GM23338 (cell line): ENCODE results near the gene IL1RAPL2. TPM values are rescaled to one million over a fixed set of nuclear protein-coding genes. Genes with fewer than 3 reads are reported as not detected.

Experiments
- ATAC-seq: fragments of 200-7000 bp; cut with Tn5 transposase; 3 replicates; pipeline ENCODE4 v1.9.1; 2020
- DNase-seq: peaks from one replicate; pipeline ENCODE4 v3.0.0-alpha.2; 2015; ENCODE audit warnings: low spot score
- H2AFZ ChIP-seq: fragments of 200-600 bp; sonication (generic); 2 replicates; pipeline ENCODE4 v1.8.0; 2016; ENCODE audit warnings: antibody characterized with exemption, mild to moderate bottlenecking, moderate library complexity
- H3F3A ChIP-seq: fragments of 200-600 bp; sonication (generic); replicated peaks from 2 replicates; pipeline ENCODE4 v1.8.0; 2017; ENCODE audit warnings: antibody characterized with exemption, mixed run types, low read depth
- H3K27ac ChIP-seq: fragments of 200-600 bp; sonication (generic); 2 replicates; pipeline ENCODE4 v1.6.1; 2016; ENCODE audit warnings: low read depth
- H3K27me3 ChIP-seq: fragments of 200-600 bp; sonication (generic); 2 replicates; pipeline ENCODE4 v1.8.0; 2016; ENCODE audit warnings: mild to moderate bottlenecking, mixed run types, moderate library complexity; ENCODE audit not compliant: insufficient read depth
- H3K36me3 ChIP-seq: fragments of 200-600 bp; sonication (generic); 2 replicates; pipeline ENCODE4 v1.8.0; 2016; ENCODE audit warnings: mild to moderate bottlenecking; ENCODE audit not compliant: insufficient read depth
- H3K4me1 ChIP-seq: fragments of 200-600 bp; sonication (generic); 2 replicates; pipeline ENCODE4 v1.8.0; 2016; ENCODE audit warnings: mild to moderate bottlenecking, moderate library complexity; ENCODE audit not compliant: insufficient read depth
- H3K4me2 ChIP-seq: fragments of 200-600 bp; sonication (generic); 2 replicates; pipeline ENCODE4 v1.7.1; 2017; ENCODE audit warnings: mixed run types
- H3K4me3 ChIP-seq: fragments of 200-600 bp; sonication (generic); 2 replicates; pipeline ENCODE4 v1.6.1; 2016; ENCODE audit warnings: mixed run types
- H3K79me2 ChIP-seq: fragments of 200-600 bp; sonication (generic); replicated peaks from 2 replicates; pipeline ENCODE4 v1.8.0; 2017; ENCODE audit warnings: mild to moderate bottlenecking; ENCODE audit not compliant: insufficient read depth
- H3K9me2 ChIP-seq: fragments of 200-600 bp; sonication (generic); 2 replicates; pipeline ENCODE4 v1.8.0; 2017; ENCODE audit not compliant: insufficient read depth
- H4K20me1 ChIP-seq: fragments of 200-600 bp; sonication (generic); replicated peaks from 2 replicates; pipeline ENCODE4 v1.8.0; 2017; ENCODE audit warnings: mild to moderate bottlenecking; ENCODE audit not compliant: insufficient read depth
- H3K27ac Mint-ChIP-seq: 2 replicates; pipeline ENCODE4 v1.8.0; 2020; ENCODE audit warnings: inconsistent platforms, mild to moderate bottlenecking, moderate library complexity, mixed read lengths
- H3K27me3 Mint-ChIP-seq: 3 replicates; pipeline ENCODE4 v1.8.0; 2022; ENCODE audit warnings: low read depth, mild to moderate bottlenecking, moderate library complexity, mixed read lengths, inconsistent platforms; ENCODE audit not compliant: insufficient read depth, poor library complexity
- H3K36me3 Mint-ChIP-seq: 3 replicates; pipeline ENCODE4 v1.8.0; 2021; ENCODE audit warnings: low read depth, mild to moderate bottlenecking, inconsistent platforms, moderate library complexity, mixed read lengths
- H3K4me1 Mint-ChIP-seq: 3 replicates; pipeline ENCODE4 v1.8.0; 2020; ENCODE audit warnings: mild to moderate bottlenecking, inconsistent platforms, mixed read lengths
- H3K4me3 Mint-ChIP-seq: 3 replicates; pipeline ENCODE4 v1.8.0; 2021; ENCODE audit warnings: moderate library complexity, mild to moderate bottlenecking, inconsistent platforms, mixed read lengths
- H3K9me3 Mint-ChIP-seq: 3 replicates; pipeline ENCODE4 v1.8.0; 2020; ENCODE audit warnings: moderate library complexity, mild to moderate bottlenecking, inconsistent platforms, mixed read lengths
- EZH2phosphoT487 ChIP-seq: fragments of 200-600 bp; sonication (generic); IDR thresholded peaks from one replicate; pipeline ENCODE4 v1.8.1; 2018; ENCODE audit warnings: antibody characterized with exemption; ENCODE audit not compliant: unreplicated experiment
- ZNF114 ChIP-seq: fragments of 250-450 bp; sonication (Bioruptor Pico); IDR thresholded peaks from 2 replicates; pipeline ENCODE4 v1.5.0; 2020; ENCODE audit warnings: mild to moderate bottlenecking, moderate library complexity
- ZNF331 ChIP-seq: fragments of 250-450 bp; sonication (Bioruptor Pico); IDR thresholded peaks from 2 replicates; pipeline ENCODE4 v1.5.0; 2020; ENCODE audit warnings: low read depth, mild to moderate bottlenecking, moderate library complexity
- polyA plus RNA-seq: library from polyadenylated mRNA; unstranded; fragments of >200 nt; fragmentation: Nextera tagmentation; extraction: Ambion mirVana; gene quantifications from 2 replicates; pipeline ENCODE4 v1.2.1, GENCODE V29; 2016
- total RNA-seq: library from RNA; depleted of rRNA; stranded (reverse); fragments of >200 nt; shearing (Covaris generic); gene quantifications from 2 replicates; pipeline ENCODE4 v1.2.3, GENCODE V29; 2014
- TF ChIP-seq, protein P1 (sequence below): IDR thresholded peaks from one replicate; pipeline ENCODE4 v1.6.1; 2018; ENCODE audit warnings: antibody characterized with exemption; ENCODE audit not compliant: unreplicated experiment
- TF ChIP-seq, protein P2 (sequence below): IDR thresholded peaks from 2 replicates; pipeline ENCODE4 v1.6.1; 2016; ENCODE audit warnings: antibody characterized with exemption

IL1RAPL2 gene
- total and polyA plus RNA-seq, 2 experiments from 2014 or later = 0.80 to 0.94 TPM

DNA sequence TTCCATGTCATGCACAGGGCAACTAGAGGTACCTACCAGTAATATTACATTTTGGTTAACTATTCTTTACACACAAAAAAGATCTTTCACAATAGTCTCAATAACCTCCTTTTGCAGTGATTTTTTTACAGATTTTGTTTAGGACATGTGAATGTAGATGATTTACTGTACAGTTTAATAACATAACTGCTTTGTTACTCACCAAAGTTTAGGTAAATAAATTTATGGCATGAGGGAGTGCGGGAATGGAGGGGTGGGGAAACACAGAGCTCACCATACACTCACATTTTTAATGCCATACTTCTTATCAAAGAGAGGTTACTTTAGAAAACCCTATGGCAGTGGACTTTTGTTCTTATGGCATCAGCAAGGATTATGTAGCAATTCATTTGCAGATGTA is 747.6 kb downstream of the IL1RAPL2 start:
- Mint-ChIP-seq H3K4me1 (no peaks in the 10 kb centered on the region), H3K27ac (no peak overlapping the region), H3K9me3 (no peaks in the 10 kb centered on the region), H3K27me3 (no peaks in the 10 kb centered on the region), H3K4me3 (no peak overlapping the region), H3K36me3 (no peaks in the 10 kb centered on the region)
- H3K36me3 ChIP-seq = no peaks in the 10 kb centered on the region
- no peaks in the 10 kb centered on the region for H3K9me2 ChIP-seq
- H3K27me3 ChIP-seq = no peaks in the 10 kb centered on the region
- DNase-seq (no peak), ATAC-seq (no peak)
- TF ChIP-seq ZNF331 = no peak
- no peaks in the 10 kb centered on the region for H3K4me1 ChIP-seq
- H3K4me3 ChIP-seq = no peak overlapping the region
- no peak overlapping the region for H3K4me2 ChIP-seq
- no peak overlapping the region for H2AFZ ChIP-seq
- no peak overlapping the region for H3K27ac ChIP-seq
- H3F3A ChIP-seq = no peaks in the 10 kb centered on the region
- H4K20me1 ChIP-seq = no peaks in the 10 kb centered on the region
- no peaks in the 10 kb centered on the region for H3K79me2 ChIP-seq

DNA sequence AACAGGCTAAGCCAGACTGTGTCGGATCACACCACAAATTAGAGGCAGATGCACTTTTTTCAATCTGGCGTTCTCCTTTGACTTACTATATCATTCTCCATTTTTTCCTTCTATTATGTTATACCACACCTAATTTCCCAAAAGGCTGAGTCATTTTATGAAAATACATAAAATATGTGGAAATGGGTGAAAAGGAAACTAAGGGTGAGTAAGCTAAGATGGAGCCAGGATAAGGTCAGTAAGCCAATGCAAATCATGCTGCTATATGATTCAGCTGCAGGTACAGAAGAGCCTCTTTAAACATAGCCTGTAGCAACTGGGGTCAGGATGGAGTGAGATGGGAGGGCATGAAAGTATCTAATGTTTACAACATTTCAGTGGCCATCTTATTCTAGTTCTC is 748.5 kb downstream of the IL1RAPL2 start:
- H3K36me3 Mint-ChIP-seq = no peaks in the 10 kb centered on the region
- no peaks in the 10 kb centered on the region for H3K27me3 Mint-ChIP-seq

DNA sequence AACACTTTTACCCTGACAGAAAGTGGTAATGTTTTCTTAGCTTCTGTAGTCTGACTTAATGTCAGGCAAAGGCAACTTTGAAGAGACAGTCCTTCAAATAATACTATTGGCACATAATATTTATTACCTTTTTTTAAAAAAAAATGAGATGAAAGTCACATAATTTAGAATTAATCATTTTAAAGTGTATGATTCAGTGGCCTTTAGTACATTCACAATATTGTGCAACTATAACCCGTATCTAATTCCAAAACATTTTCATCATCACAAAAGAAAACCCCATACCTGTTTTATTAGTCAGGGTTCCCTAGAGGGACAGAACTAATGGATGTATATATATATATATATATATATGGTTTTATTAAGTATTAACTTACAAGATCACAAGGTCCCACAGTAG is 749.2 kb downstream of the IL1RAPL2 start:
- H2AFZ ChIP-seq = no peak overlapping the region

More for the DNA sequence above, 748.5 kb downstream of the IL1RAPL2 start:
- H3K4me1 Mint-ChIP-seq = no peaks in the 10 kb centered on the region
- Histone ChIP-seq H3K4me1 (no peaks in the 10 kb centered on the region), H3K4me2 (no peak overlapping the region), H2AFZ (no peak overlapping the region), H3K9me2 (no peaks in the 10 kb centered on the region), H3K27ac (no peak overlapping the region), H3K36me3 (no peaks in the 10 kb centered on the region), H3F3A (no peaks in the 10 kb centered on the region), H3K79me2 (no peaks in the 10 kb centered on the region), H4K20me1 (no peaks in the 10 kb centered on the region), H3K27me3 (no peaks in the 10 kb centered on the region), H3K4me3 (no peak overlapping the region)
- no peak overlapping the region for H3K27ac Mint-ChIP-seq
- TF ChIP-seq, protein P1, sequence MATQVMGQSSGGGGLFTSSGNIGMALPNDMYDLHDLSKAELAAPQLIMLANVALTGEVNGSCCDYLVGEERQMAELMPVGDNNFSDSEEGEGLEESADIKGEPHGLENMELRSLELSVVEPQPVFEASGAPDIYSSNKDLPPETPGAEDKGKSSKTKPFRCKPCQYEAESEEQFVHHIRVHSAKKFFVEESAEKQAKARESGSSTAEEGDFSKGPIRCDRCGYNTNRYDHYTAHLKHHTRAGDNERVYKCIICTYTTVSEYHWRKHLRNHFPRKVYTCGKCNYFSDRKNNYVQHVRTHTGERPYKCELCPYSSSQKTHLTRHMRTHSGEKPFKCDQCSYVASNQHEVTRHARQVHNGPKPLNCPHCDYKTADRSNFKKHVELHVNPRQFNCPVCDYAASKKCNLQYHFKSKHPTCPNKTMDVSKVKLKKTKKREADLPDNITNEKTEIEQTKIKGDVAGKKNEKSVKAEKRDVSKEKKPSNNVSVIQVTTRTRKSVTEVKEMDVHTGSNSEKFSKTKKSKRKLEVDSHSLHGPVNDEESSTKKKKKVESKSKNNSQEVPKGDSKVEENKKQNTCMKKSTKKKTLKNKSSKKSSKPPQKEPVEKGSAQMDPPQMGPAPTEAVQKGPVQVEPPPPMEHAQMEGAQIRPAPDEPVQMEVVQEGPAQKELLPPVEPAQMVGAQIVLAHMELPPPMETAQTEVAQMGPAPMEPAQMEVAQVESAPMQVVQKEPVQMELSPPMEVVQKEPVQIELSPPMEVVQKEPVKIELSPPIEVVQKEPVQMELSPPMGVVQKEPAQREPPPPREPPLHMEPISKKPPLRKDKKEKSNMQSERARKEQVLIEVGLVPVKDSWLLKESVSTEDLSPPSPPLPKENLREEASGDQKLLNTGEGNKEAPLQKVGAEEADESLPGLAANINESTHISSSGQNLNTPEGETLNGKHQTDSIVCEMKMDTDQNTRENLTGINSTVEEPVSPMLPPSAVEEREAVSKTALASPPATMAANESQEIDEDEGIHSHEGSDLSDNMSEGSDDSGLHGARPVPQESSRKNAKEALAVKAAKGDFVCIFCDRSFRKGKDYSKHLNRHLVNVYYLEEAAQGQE = no peak
- TF ChIP-seq, protein P2, sequence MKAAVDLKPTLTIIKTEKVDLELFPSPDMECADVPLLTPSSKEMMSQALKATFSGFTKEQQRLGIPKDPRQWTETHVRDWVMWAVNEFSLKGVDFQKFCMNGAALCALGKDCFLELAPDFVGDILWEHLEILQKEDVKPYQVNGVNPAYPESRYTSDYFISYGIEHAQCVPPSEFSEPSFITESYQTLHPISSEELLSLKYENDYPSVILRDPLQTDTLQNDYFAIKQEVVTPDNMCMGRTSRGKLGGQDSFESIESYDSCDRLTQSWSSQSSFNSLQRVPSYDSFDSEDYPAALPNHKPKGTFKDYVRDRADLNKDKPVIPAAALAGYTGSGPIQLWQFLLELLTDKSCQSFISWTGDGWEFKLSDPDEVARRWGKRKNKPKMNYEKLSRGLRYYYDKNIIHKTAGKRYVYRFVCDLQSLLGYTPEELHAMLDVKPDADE = no peak
- DNase-seq (no peak), ATAC-seq (no peak)
- H3K4me3 Mint-ChIP-seq = no peak overlapping the region
- no peaks in the 10 kb centered on the region for H3K9me3 Mint-ChIP-seq

More for the DNA sequence above, 749.2 kb downstream of the IL1RAPL2 start:
- Mint-ChIP-seq H3K4me3 (no peak overlapping the region), H3K27ac (no peak overlapping the region), H3K27me3 (no peaks in the 10 kb centered on the region), H3K36me3 (no peaks in the 10 kb centered on the region), H3K9me3 (no peaks in the 10 kb centered on the region), H3K4me1 (no peaks in the 10 kb centered on the region)
- no peak overlapping the region for H3K4me2 ChIP-seq
- no peak for DNase-seq
- H4K20me1 ChIP-seq = no peaks in the 10 kb centered on the region
- no peaks in the 10 kb centered on the region for H3K9me2 ChIP-seq
- no peak for ATAC-seq
- H3K27ac ChIP-seq = no peak overlapping the region
- H3K4me3 ChIP-seq = no peak overlapping the region
- no peaks in the 10 kb centered on the region for H3K79me2 ChIP-seq
- no peaks in the 10 kb centered on the region for H3K27me3 ChIP-seq
- TF ChIP-seq EZH2phosphoT487 = no peak
- no peak for TF ChIP-seq ZNF114 (CRISPR knock-in tag)
- no peaks in the 10 kb centered on the region for H3K36me3 ChIP-seq
- no peaks in the 10 kb centered on the region for H3K4me1 ChIP-seq
- H3F3A ChIP-seq = no peaks in the 10 kb centered on the region
